GM23248 (cell line): Measurements from ENCODE around the gene KCTD3. TPM values are rescaled to one million over a fixed set of nuclear protein-coding genes. Genes with fewer than 3 reads are reported as not detected.

Experiments
- DNase-seq: peaks from one replicate; pipeline ENCODE4 v3.0.0-alpha.2; 2015
- H2AFZ ChIP-seq: fragments of 200-600 bp; sonication (generic); 2 replicates; pipeline ENCODE4 v1.6.1; 2016; ENCODE audit warnings: antibody characterized with exemption
- H3F3A ChIP-seq: fragments of 200-600 bp; sonication (generic); 2 replicates; pipeline ENCODE4 v1.6.1; 2016; ENCODE audit warnings: mild to moderate bottlenecking, antibody characterized with exemption, mixed run types; ENCODE audit not compliant: insufficient read depth
- H3K27ac ChIP-seq: fragments of 200-600 bp; sonication (generic); 2 replicates; pipeline ENCODE4 v1.5.1; 2016; ENCODE audit warnings: mild to moderate bottlenecking
- H3K27me3 ChIP-seq: fragments of 200-600 bp; sonication (generic); replicated peaks from 2 replicates; pipeline ENCODE4 v1.6.1; 2016; ENCODE audit warnings: mild to moderate bottlenecking; ENCODE audit not compliant: insufficient read depth
- H3K36me3 ChIP-seq: fragments of 200-600 bp; sonication (generic); 2 replicates; pipeline ENCODE4 v1.6.1; 2016; ENCODE audit warnings: low read depth, mild to moderate bottlenecking
- H3K4me1 ChIP-seq: fragments of 200-600 bp; sonication (generic); 2 replicates; pipeline ENCODE4 v1.6.1; 2016; ENCODE audit warnings: mild to moderate bottlenecking; ENCODE audit not compliant: insufficient read depth
- H3K4me2 ChIP-seq: fragments of 200-600 bp; sonication (generic); one replicate; pipeline ENCODE4 v1.6.1; 2016; ENCODE audit warnings: mild to moderate bottlenecking; ENCODE audit not compliant: unreplicated experiment
- H3K4me3 ChIP-seq: fragments of 200-600 bp; sonication (generic); 2 replicates; pipeline ENCODE4 v1.5.1; 2016; ENCODE audit warnings: mild to moderate bottlenecking
- H3K79me2 ChIP-seq: fragments of 200-600 bp; sonication (generic); 2 replicates; pipeline ENCODE4 v1.6.1; 2016; ENCODE audit warnings: mild to moderate bottlenecking; ENCODE audit not compliant: insufficient read depth
- H3K9ac ChIP-seq: fragments of 200-600 bp; sonication (generic); 2 replicates; pipeline ENCODE4 v1.6.1; 2016; ENCODE audit warnings: mild to moderate bottlenecking
- H3K9me2 ChIP-seq: fragments of 200-600 bp; sonication (generic); 2 replicates; pipeline ENCODE4 v1.6.1; 2016; ENCODE audit warnings: mixed run types, mild to moderate bottlenecking, moderate library complexity; ENCODE audit not compliant: insufficient read depth
- H3K9me3 ChIP-seq: fragments of 200-600 bp; sonication (generic); one replicate; pipeline ENCODE4 v1.6.1; 2017; ENCODE audit warnings: low read depth
- H4K20me1 ChIP-seq: fragments of 200-600 bp; sonication (generic); 2 replicates; pipeline ENCODE4 v1.6.0; 2016; ENCODE audit not compliant: insufficient read depth
- EZH2 ChIP-seq: fragments of 200-600 bp; sonication (generic); IDR thresholded peaks from 2 replicates; pipeline ENCODE4 v1.6.1; 2018; ENCODE audit warnings: antibody characterized with exemption, mild to moderate bottlenecking; ENCODE audit not compliant: insufficient read depth, poor library complexity, severe bottlenecking
- EZH2phosphoT487 ChIP-seq: fragments of 200-600 bp; sonication (generic); IDR thresholded peaks from 2 replicates; pipeline ENCODE4 v1.6.1; 2018; ENCODE audit warnings: antibody characterized with exemption, moderate library complexity, mild to moderate bottlenecking, low read depth; ENCODE audit not compliant: insufficient read depth
- WGBS, 2 experiments: methylation state at CpG; one replicate each; pipeline ENCODE4 v1.1.6; 2015 to 2017; ENCODE audit warnings: low lambda C conversion rate in 2 of 2, low coverage in 1 of 2; ENCODE audit errors: missing lambda C conversion rate in 2 of 2; 5-methylcytosine and 5-hydroxymethylcytosine counted together
- in situ Hi-C: fragments of 300-500 bp; cut with MboI; formaldehyde crosslinking; loops from 2 replicates; pipeline ENCODE4 v1.15.0; 2020
- polyA plus RNA-seq: library from polyadenylated mRNA; unstranded; fragments of >200 nt; fragmentation: Nextera tagmentation; extraction: Ambion mirVana; gene quantifications from 2 replicates; pipeline ENCODE4 v1.2.1, GENCODE V29; 2016
- total RNA-seq: library from RNA; depleted of rRNA; stranded (reverse); fragments of >200 nt; shearing (Covaris generic); gene quantifications from 2 replicates; pipeline ENCODE4 v1.2.3, GENCODE V29; 2014

The KCTD3 gene
- total and polyA plus RNA-seq, 2 experiments from 2014 or later: 17.5 to 32.0 TPM

GRCh38 chr1:215601276-215601675 is 34.2 kb downstream of the KCTD3 start:
- Histone ChIP-seq H3K79me2 (0 out of 2 replicates have a peak, but pooled peaks cover under 1% of the 10 kb centered on the region), H3K9me2 (no peaks in the 10 kb centered on the region), H3K4me1 (peaks cover 14% of the 10 kb centered on the region), H3K36me3 (peaks cover 26% of the 10 kb centered on the region), H3K27me3 (no peaks in the 10 kb centered on the region), H2AFZ (no peak overlapping the region), H3K27ac (no peak overlapping the region), H3K9me3 (no peaks in the 10 kb centered on the region), H3F3A (peaks cover 17% of the 10 kb centered on the region; the same call in 1 of the 2 replicates), H3K9ac (no peak overlapping the region), H4K20me1 (no peaks in the 10 kb centered on the region), H3K4me3 (no peak overlapping the region), H3K4me2 (no peak overlapping the region)
- WGBS, 2 experiments: 75 to 81% methylated on average over 2 of the region's 2 CpGs
- no peak for TF ChIP-seq EZH2phosphoT487
- no peak for TF ChIP-seq EZH2
- in situ Hi-C loops: no loop called here
- DNase-seq: no peak

DNA sequence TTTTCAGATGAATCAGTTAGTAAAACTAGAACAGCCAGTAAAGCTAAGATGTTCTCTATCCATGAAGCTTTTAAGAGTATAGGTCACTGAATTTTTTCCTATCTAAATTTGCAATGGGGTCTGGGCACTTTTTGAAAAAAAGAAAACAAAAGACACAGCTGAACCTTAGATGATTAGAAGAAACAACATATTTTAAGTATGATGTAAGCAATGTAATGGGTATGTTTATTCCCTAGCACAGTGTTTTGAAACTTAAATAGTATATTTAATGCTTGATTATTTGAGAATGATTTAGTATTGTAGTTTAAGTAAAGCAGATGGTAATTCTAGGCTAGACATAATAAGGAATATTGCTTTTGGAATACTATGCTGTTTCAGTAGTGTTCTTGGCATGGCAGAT is 36.2 kb downstream of the KCTD3 start:
- no peaks in the 10 kb centered on the region for H4K20me1 ChIP-seq
- TF ChIP-seq EZH2phosphoT487: no peak
- no peak for TF ChIP-seq EZH2
- H3K4me2 ChIP-seq: peak overlapping the region; percentile 24
- H3K79me2 ChIP-seq: no peaks in the 10 kb centered on the region
- no peak overlapping the region for H2AFZ ChIP-seq
- peaks cover 18% of the 10 kb centered on the region; the same call in 1 of the 2 replicates for H3K36me3 ChIP-seq
- no peak overlapping the region for H3K4me3 ChIP-seq
- no peak overlapping the region for H3K27ac ChIP-seq
- H3K4me1 ChIP-seq: peaks cover 14% of the 10 kb centered on the region
- peaks cover 14% of the 10 kb centered on the region; the same call in 1 of the 2 replicates for H3F3A ChIP-seq
- in situ Hi-C loops: no loop called here
- H3K9ac ChIP-seq: no peak overlapping the region
- peak; percentile 3 for DNase-seq
- H3K9me3 ChIP-seq: no peaks in the 10 kb centered on the region
- H3K9me2 ChIP-seq: no peaks in the 10 kb centered on the region
- H3K27me3 ChIP-seq: no peaks in the 10 kb centered on the region

DNA sequence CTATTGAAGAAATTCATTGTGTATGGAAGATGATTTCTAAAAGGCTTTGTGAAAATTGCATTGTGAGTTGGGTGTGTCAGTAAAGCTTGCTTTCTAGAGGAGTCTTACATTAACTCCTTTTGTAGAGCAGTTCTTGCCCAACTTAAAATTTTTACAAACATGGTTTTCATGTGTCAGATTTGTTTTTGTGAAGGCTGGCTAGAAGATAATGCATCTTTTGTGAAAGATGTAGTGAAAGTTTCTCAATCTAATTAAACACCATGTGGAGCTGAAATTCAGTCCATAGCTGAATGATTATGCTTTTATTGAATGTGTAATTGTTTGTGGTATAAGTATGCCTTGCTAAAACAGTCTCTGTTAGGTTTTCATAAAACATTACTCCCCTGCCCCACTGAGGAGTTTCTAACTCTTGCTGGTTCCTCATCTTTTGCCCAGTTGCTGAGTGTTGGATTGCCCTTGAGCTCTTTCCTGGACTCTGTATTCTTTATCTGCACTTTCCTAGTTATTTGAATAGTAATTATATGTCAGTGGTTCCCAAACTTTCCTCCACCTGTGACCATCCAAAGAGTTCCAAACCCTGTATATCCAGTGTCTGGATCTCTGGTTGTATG is 38.0 kb downstream of the KCTD3 start:
- H3K36me3 ChIP-seq: peaks cover 24% of the 10 kb centered on the region; the same call in 1 of the 2 replicates
- in situ Hi-C loops: no loop called here
- DNase-seq: peak; percentile 17
- TF ChIP-seq EZH2: no peak
- no peak overlapping the region for H2AFZ ChIP-seq
- H3K4me2 ChIP-seq: no peak overlapping the region
- H3K9me3 ChIP-seq: no peaks in the 10 kb centered on the region
- H3F3A ChIP-seq: 0 out of 2 replicates have a peak, but pooled peaks cover 14% of the 10 kb centered on the region
- H3K4me1 ChIP-seq: peaks cover 14% of the 10 kb centered on the region
- H3K9ac ChIP-seq: no peak overlapping the region
- H3K27ac ChIP-seq: no peak overlapping the region
- H3K9me2 ChIP-seq: no peaks in the 10 kb centered on the region
- H3K27me3 ChIP-seq: no peaks in the 10 kb centered on the region
- no peak overlapping the region for H3K4me3 ChIP-seq
- no peaks in the 10 kb centered on the region for H4K20me1 ChIP-seq
- no peaks in the 10 kb centered on the region for H3K79me2 ChIP-seq

- Histone ChIP-seq H3K4me1 (peaks cover 14% of the 10 kb centered on the region), H3K27ac (no peak overlapping the region), H4K20me1 (no peaks in the 10 kb centered on the region), H3K9me2 (no peaks in the 10 kb centered on the region), H3K36me3 (peaks cover 27% of the 10 kb centered on the region; the same call in 1 of the 2 replicates), H2AFZ (no peak overlapping the region; the same call in 1 of the 2 replicates), H3K27me3 (no peaks in the 10 kb centered on the region), H3K4me3 (no peak overlapping the region), H3K9ac (no peak overlapping the region), H3K79me2 (no peaks in the 10 kb centered on the region), H3K4me2 (no peak overlapping the region), H3F3A (0 out of 2 replicates have a peak, but pooled peaks cover 14% of the 10 kb centered on the region), H3K9me3 (no peaks in the 10 kb centered on the region)
- DNase-seq: no peak
- TF ChIP-seq EZH2: no peak
- no peak for TF ChIP-seq EZH2phosphoT487
- 63 to 69% methylated on average over 3 of the region's 3 CpGs for WGBS, 2 experiments
- in situ Hi-C loops: no loop called here
These were observed 38.9 kb downstream of the KCTD3 start for GRCh38 chr1:215606036-215606435.
